Erythroblast (primary cell): ENCODE measurements around the gene IDH1.

ENCODE experiments used
- GATA1 ChIP-seq: IDR thresholded peaks from 2 replicates; pipeline ENCODE4 v1.6.1; 2011; ENCODE audit warnings: low read depth, mild to moderate bottlenecking, control low read depth, low read length, moderate library complexity
- POLR2A ChIP-seq: IDR thresholded peaks from 2 replicates; pipeline ENCODE4 v1.6.1; 2011; ENCODE audit warnings: mild to moderate bottlenecking, low read length

DNA sequence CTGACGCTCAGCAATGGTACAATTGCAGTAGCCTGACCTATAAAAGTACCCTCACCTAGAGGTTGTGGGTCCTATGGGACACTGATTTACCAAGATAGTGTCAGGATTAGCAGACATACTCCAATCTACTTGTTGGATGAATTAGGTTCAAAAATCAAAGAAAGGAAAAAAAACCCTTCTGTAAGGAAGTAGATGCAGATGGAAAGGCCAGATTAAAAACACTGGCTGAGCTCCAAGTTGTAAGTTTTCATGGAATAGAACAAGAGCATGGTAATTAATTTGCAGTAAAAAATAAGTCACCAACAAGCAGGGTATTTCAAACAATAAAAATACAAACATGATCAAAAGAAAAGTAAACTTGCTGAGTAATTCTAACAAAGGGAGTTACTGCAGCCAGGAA, 26.4 kb downstream of the IDH1 start:
- no peak for TF ChIP-seq POLR2A
- TF ChIP-seq GATA1 = no peak
